ENCODE measurements around the gene ADAMTS2.

- TF ChIP-seq CTCF (conservative IDR thresholded peaks at IDR 0.05; ENCODE audit: low read depth in 2 of 2) (no peak), EZH2 (IDR thresholded peaks at IDR 0.05; ENCODE audit: low read depth, unreplicated experiment) (no peak), POLR2AphosphoS5 (IDR thresholded peaks at IDR 0.05; ENCODE audit: low read depth) (no peak), ETS1 (IDR thresholded peaks at IDR 0.05) (no peak), ZNF331 (CRISPR knock-in tag; IDR thresholded peaks at IDR 0.05; ENCODE audit: low read depth) (no peak), CREB1 (CRISPR knock-in tag; IDR thresholded peaks at IDR 0.05; ENCODE audit: low read depth) (no peak), EZH2phosphoT487 (IDR thresholded peaks at IDR 0.05; ENCODE audit: unreplicated experiment) (no peak)
- TF ChIP-seq, protein P1, sequence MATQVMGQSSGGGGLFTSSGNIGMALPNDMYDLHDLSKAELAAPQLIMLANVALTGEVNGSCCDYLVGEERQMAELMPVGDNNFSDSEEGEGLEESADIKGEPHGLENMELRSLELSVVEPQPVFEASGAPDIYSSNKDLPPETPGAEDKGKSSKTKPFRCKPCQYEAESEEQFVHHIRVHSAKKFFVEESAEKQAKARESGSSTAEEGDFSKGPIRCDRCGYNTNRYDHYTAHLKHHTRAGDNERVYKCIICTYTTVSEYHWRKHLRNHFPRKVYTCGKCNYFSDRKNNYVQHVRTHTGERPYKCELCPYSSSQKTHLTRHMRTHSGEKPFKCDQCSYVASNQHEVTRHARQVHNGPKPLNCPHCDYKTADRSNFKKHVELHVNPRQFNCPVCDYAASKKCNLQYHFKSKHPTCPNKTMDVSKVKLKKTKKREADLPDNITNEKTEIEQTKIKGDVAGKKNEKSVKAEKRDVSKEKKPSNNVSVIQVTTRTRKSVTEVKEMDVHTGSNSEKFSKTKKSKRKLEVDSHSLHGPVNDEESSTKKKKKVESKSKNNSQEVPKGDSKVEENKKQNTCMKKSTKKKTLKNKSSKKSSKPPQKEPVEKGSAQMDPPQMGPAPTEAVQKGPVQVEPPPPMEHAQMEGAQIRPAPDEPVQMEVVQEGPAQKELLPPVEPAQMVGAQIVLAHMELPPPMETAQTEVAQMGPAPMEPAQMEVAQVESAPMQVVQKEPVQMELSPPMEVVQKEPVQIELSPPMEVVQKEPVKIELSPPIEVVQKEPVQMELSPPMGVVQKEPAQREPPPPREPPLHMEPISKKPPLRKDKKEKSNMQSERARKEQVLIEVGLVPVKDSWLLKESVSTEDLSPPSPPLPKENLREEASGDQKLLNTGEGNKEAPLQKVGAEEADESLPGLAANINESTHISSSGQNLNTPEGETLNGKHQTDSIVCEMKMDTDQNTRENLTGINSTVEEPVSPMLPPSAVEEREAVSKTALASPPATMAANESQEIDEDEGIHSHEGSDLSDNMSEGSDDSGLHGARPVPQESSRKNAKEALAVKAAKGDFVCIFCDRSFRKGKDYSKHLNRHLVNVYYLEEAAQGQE (IDR thresholded peaks at IDR 0.05; ENCODE audit: unreplicated experiment): no peak
These were observed 33.4 kb upstream of the ADAMTS2 start for GRCh38 chr5:179378441-179379271.

All from GM23338 (cell line).